ENCODE data around the gene GNAI1. TPM values are rescaled to one million over a fixed set of nuclear protein-coding genes. Genes with fewer than 3 reads are reported as not detected.

Gene GNAI1
- total and polyA plus RNA-seq, 2 donors (not counting 1 experiment from before 2014, with no cell fraction given): not detected

- no peaks in the 10 kb centered on the region for H4K20me1 ChIP-seq (ENCODE audit: control insufficient read depth, insufficient read depth, low read length, poor library complexity, severe bottlenecking)
- H3K27me3 Mint-ChIP-seq: no peaks in the 10 kb centered on the region
- CTCF ChIA-PET: no interaction called here
- H3K4me1 Mint-ChIP-seq: no peaks in the 10 kb centered on the region
- no peak overlapping the region for H3K9ac ChIP-seq (ENCODE audit: low read length)
- H3K4me2 ChIP-seq (replicated peaks; ENCODE audit: low read depth, low read length, poor library complexity, severe bottlenecking): no peak overlapping the region
- H3K27me3 ChIP-seq (replicated peaks in 1 of 4; ENCODE audit: control extremely low read depth in 1 of 4, control insufficient read depth in 3 of 4, insufficient read depth in 4 of 4, low read length in 3 of 4): no peaks in the 10 kb centered on the region
- H3K4me1 ChIP-seq (ENCODE audit: control insufficient read depth in 2 of 2, insufficient read depth in 2 of 2, low read length in 2 of 2): no peaks in the 10 kb centered on the region
- H3K4me3 ChIP-seq (ENCODE audit: control extremely low read depth in 1 of 5, extremely low read depth in 1 of 5, insufficient read depth in 1 of 5, low read depth in 2 of 5, low read length in 4 of 5): no peak overlapping the region
- no peaks in the 10 kb centered on the region for H3K36me3 ChIP-seq (replicated peaks in 1 of 2; ENCODE audit: control extremely low read depth in 1 of 2, control insufficient read depth in 1 of 2, extremely low read depth in 1 of 2, insufficient read depth in 2 of 2, low read length in 1 of 2)
- no peaks in the 10 kb centered on the region for H3K9me3 ChIP-seq (ENCODE audit: control extremely low read depth in 1 of 3, control insufficient read depth in 2 of 3, insufficient read depth in 1 of 3, low read length in 2 of 3)
- H3K4me3 Mint-ChIP-seq: no peak overlapping the region
- no peak overlapping the region for H3K27ac ChIP-seq (ENCODE audit: low read length in 2 of 2)
- WGBS (ENCODE audit: insufficient coverage): 100% methylated on average over 2 of the region's 2 CpGs
- no peak overlapping the region for H3K27ac Mint-ChIP-seq
- no peak for DNase-seq
- no peak for TF ChIP-seq EZH2 (IDR thresholded peaks at IDR 0.05; ENCODE audit: borderline replicate concordance, insufficient read depth, low read depth, low read length, poor library complexity, severe bottlenecking)
- TF ChIP-seq, protein P1, sequence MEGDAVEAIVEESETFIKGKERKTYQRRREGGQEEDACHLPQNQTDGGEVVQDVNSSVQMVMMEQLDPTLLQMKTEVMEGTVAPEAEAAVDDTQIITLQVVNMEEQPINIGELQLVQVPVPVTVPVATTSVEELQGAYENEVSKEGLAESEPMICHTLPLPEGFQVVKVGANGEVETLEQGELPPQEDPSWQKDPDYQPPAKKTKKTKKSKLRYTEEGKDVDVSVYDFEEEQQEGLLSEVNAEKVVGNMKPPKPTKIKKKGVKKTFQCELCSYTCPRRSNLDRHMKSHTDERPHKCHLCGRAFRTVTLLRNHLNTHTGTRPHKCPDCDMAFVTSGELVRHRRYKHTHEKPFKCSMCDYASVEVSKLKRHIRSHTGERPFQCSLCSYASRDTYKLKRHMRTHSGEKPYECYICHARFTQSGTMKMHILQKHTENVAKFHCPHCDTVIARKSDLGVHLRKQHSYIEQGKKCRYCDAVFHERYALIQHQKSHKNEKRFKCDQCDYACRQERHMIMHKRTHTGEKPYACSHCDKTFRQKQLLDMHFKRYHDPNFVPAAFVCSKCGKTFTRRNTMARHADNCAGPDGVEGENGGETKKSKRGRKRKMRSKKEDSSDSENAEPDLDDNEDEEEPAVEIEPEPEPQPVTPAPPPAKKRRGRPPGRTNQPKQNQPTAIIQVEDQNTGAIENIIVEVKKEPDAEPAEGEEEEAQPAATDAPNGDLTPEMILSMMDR (IDR thresholded peaks at IDR 0.05): no peak
- POLR2A ChIA-PET: no interaction called here
- H3K9me3 Mint-ChIP-seq (ENCODE audit: insufficient read depth): peaks cover 3% of the 10 kb centered on the region
- no peak overlapping the region for H2AFZ ChIP-seq (ENCODE audit: insufficient read depth, low read depth, low read length, poor library complexity, severe bottlenecking)
- intact Hi-C loops (cut with micrococcal nuclease): no loop called here
- no peaks in the 10 kb centered on the region for H3K79me2 ChIP-seq (ENCODE audit: control insufficient read depth, insufficient read depth, low read length)
- ATAC-seq (ENCODE audit: low read depth): no peak
These were observed 119.0 kb downstream of the GNAI1 start for GRCh38 chr7:80253653-80254052.

- no peak overlapping the region for H3K4me3 Mint-ChIP-seq
- no peaks in the 10 kb centered on the region for H3K4me1 Mint-ChIP-seq
- H3K27me3 Mint-ChIP-seq: no peaks in the 10 kb centered on the region
- no peak overlapping the region for H3K9ac ChIP-seq (ENCODE audit: low read length)
- no peaks in the 10 kb centered on the region for H3K27me3 ChIP-seq (replicated peaks in 1 of 4; ENCODE audit: control extremely low read depth in 1 of 4, control insufficient read depth in 3 of 4, insufficient read depth in 4 of 4, low read length in 3 of 4)
- intact Hi-C loops (cut with micrococcal nuclease): no loop called here
- DNase-seq (no peak), ATAC-seq (ENCODE audit: low read depth) (no peak)
- WGBS (ENCODE audit: insufficient coverage): no CpG with 5 or more reads among the region's 1 CpG
- H2AFZ ChIP-seq (ENCODE audit: insufficient read depth, low read depth, low read length, poor library complexity, severe bottlenecking): no peak overlapping the region
- H3K9me3 ChIP-seq (ENCODE audit: control extremely low read depth in 1 of 3, control insufficient read depth in 2 of 3, insufficient read depth in 1 of 3, low read length in 2 of 3): no peaks in the 10 kb centered on the region
- CTCF ChIA-PET: no interaction called here
- H3K36me3 ChIP-seq (replicated peaks in 1 of 2; ENCODE audit: control extremely low read depth in 1 of 2, control insufficient read depth in 1 of 2, extremely low read depth in 1 of 2, insufficient read depth in 2 of 2, low read length in 1 of 2): no peaks in the 10 kb centered on the region
- TF ChIP-seq, protein P1 (IDR thresholded peaks at IDR 0.05): no peak
- no peak for TF ChIP-seq EZH2 (IDR thresholded peaks at IDR 0.05; ENCODE audit: borderline replicate concordance, insufficient read depth, low read depth, low read length, poor library complexity, severe bottlenecking)
- peaks cover 3% of the 10 kb centered on the region for H3K9me3 Mint-ChIP-seq (ENCODE audit: insufficient read depth)
- no peak overlapping the region for H3K4me3 ChIP-seq (ENCODE audit: control extremely low read depth in 1 of 5, extremely low read depth in 1 of 5, insufficient read depth in 1 of 5, low read depth in 2 of 5, low read length in 4 of 5)
- H4K20me1 ChIP-seq (ENCODE audit: control insufficient read depth, insufficient read depth, low read length, poor library complexity, severe bottlenecking): no peaks in the 10 kb centered on the region
- no peak overlapping the region for H3K27ac ChIP-seq (ENCODE audit: low read length in 2 of 2)
- no peak overlapping the region for H3K4me2 ChIP-seq (replicated peaks; ENCODE audit: low read depth, low read length, poor library complexity, severe bottlenecking)
- H3K4me1 ChIP-seq (ENCODE audit: control insufficient read depth in 2 of 2, insufficient read depth in 2 of 2, low read length in 2 of 2): no peaks in the 10 kb centered on the region
- no peaks in the 10 kb centered on the region for H3K79me2 ChIP-seq (ENCODE audit: control insufficient read depth, insufficient read depth, low read length)
- POLR2A ChIA-PET: no interaction called here
- no peak overlapping the region for H3K27ac Mint-ChIP-seq
These were observed 121.0 kb downstream of the GNAI1 start for GRCh38 chr7:80255656-80256055.

All from B cell (primary cell).